WTC11 (cell line): ENCODE measurements around the gene TYMS. TPM values are rescaled to one million over a fixed set of nuclear protein-coding genes. Genes with fewer than 3 reads are reported as not detected.
"Not testable (repeated sequence)": the region's sequence is repeated elsewhere in the genome, so short reads cannot be mapped to it uniquely, and the experiment has no call there.

Source experiments
- ATAC-seq: fragments of 200-7000 bp; cut with Tn5 transposase; 2 replicates; pipeline ENCODE4 v1.10.0; 2021; ENCODE audit warnings: mild to moderate bottlenecking, moderate library complexity
- CTCF ChIA-PET: fragments of 300-600 bp; sonication (Branson Sonifier 250); formaldehyde crosslinking; loops from one replicate; lab custom pipeline; 2021; ENCODE audit warnings: antibody characterized with exemption; lab: Charles Lee
- POLR2A ChIA-PET: fragments of 350-600 bp; sonication (Branson Sonifier 250); formaldehyde crosslinking; loops from one replicate; lab custom pipeline; 2021; ENCODE audit warnings: antibody characterized with exemption; lab: Charles Lee
- DNase-seq: peaks from one replicate; pipeline ENCODE4 v3.0.0; 2021; ENCODE audit warnings: low spot score
- H3K27ac Mint-ChIP-seq: 2 replicates; pipeline ENCODE4 v1.8.0; 2021; ENCODE audit warnings: mixed read lengths
- H3K27me3 Mint-ChIP-seq: 2 replicates; pipeline ENCODE4 v1.8.0; 2021; ENCODE audit warnings: low read depth, mild to moderate bottlenecking, moderate library complexity, mixed read lengths
- H3K36me3 Mint-ChIP-seq: 2 replicates; pipeline ENCODE4 v1.8.0; 2021; ENCODE audit warnings: mixed read lengths
- H3K4me1 Mint-ChIP-seq: 2 replicates; pipeline ENCODE4 v1.8.0; 2022; ENCODE audit warnings: mixed read lengths
- H3K4me3 Mint-ChIP-seq: 2 replicates; pipeline ENCODE4 v1.8.0; 2021; ENCODE audit warnings: mild to moderate bottlenecking, moderate library complexity, mixed read lengths
- H3K9me3 Mint-ChIP-seq: 2 replicates; pipeline ENCODE4 v1.8.0; 2021; ENCODE audit warnings: mixed read lengths
- ATF1 ChIP-seq: sonication (generic); formaldehyde crosslinking; IDR thresholded peaks from 2 replicates; pipeline ENCODE4 v1.8.1; 2023; ENCODE audit warnings: mild to moderate bottlenecking, moderate library complexity, missing genetic modification reagents
- ESRRA ChIP-seq: sonication (generic); formaldehyde crosslinking; IDR thresholded peaks from 2 replicates; pipeline ENCODE4 v1.8.1; 2022; ENCODE audit warnings: mild to moderate bottlenecking, missing genetic modification reagents, borderline replicate concordance
- FOXJ3 ChIP-seq: sonication (generic); formaldehyde crosslinking; IDR thresholded peaks from 2 replicates; pipeline ENCODE4 v1.9.0; 2021; ENCODE audit warnings: missing genetic modification reagents, mild to moderate bottlenecking, borderline replicate concordance
- GRHL2 ChIP-seq: fragments of 250-450 bp; sonication (Bioruptor Pico); IDR thresholded peaks from 2 replicates; pipeline ENCODE4 v1.8.0; 2022; ENCODE audit warnings: mild to moderate bottlenecking, moderate library complexity; ENCODE audit not compliant: insufficient replicate concordance, severe bottlenecking
- HMGA2 ChIP-seq: fragments of 250-450 bp; sonication (Bioruptor Pico); IDR thresholded peaks from 2 replicates; pipeline ENCODE4 v1.4.0; 2021; ENCODE audit warnings: mild to moderate bottlenecking, moderate library complexity
- MYBL2 ChIP-seq: sonication (generic); formaldehyde crosslinking; IDR thresholded peaks from 2 replicates; pipeline ENCODE4 v1.8.1; 2023; ENCODE audit warnings: mild to moderate bottlenecking, moderate library complexity, missing genetic modification reagents
- NR2C2 ChIP-seq: sonication (generic); formaldehyde crosslinking; IDR thresholded peaks from 2 replicates; pipeline ENCODE4 v1.8.0; 2022; ENCODE audit warnings: mild to moderate bottlenecking, missing genetic modification reagents
- SMAD4 ChIP-seq: sonication (generic); formaldehyde crosslinking; IDR thresholded peaks from 2 replicates; pipeline ENCODE4 v1.8.0; 2022; ENCODE audit warnings: mild to moderate bottlenecking, missing genetic modification reagents
- TCF7 ChIP-seq: sonication (generic); formaldehyde crosslinking; IDR thresholded peaks from 2 replicates; pipeline ENCODE4 v1.8.0; 2022; ENCODE audit warnings: mild to moderate bottlenecking, low read depth, missing genetic modification reagents, moderate library complexity
- TP53 ChIP-seq: sonication (generic); formaldehyde crosslinking; IDR thresholded peaks from 2 replicates; pipeline ENCODE4 v1.8.1; 2023; ENCODE audit warnings: mild to moderate bottlenecking, missing genetic modification reagents
- ZBTB43 ChIP-seq: sonication (generic); formaldehyde crosslinking; IDR thresholded peaks from 2 replicates; pipeline ENCODE4 v1.8.1; 2023; ENCODE audit warnings: mild to moderate bottlenecking, missing genetic modification reagents
- ZNF121 ChIP-seq: sonication (generic); formaldehyde crosslinking; IDR thresholded peaks from 2 replicates; pipeline ENCODE4 v1.8.0; 2023; ENCODE audit warnings: missing genetic modification reagents
- ZNF396 ChIP-seq: fragments of 250-450 bp; sonication (Bioruptor Pico); IDR thresholded peaks from 2 replicates; pipeline ENCODE4 v1.8.0; 2021; ENCODE audit warnings: mild to moderate bottlenecking, moderate library complexity, borderline replicate concordance
- ZNF423 ChIP-seq: fragments of 250-450 bp; sonication (Bioruptor Pico); IDR thresholded peaks from 2 replicates; pipeline ENCODE4 v2.1.2; 2022; ENCODE audit warnings: mild to moderate bottlenecking, moderate library complexity
- total RNA-seq: library from RNA; stranded (reverse); gene quantifications from 3 replicates; pipeline ENCODE4 v1.2.3, GENCODE V29; 2021
- TF ChIP-seq, protein P1 (sequence below): sonication (generic); formaldehyde crosslinking; IDR thresholded peaks from 2 replicates; pipeline ENCODE4 v1.8.0; 2023; ENCODE audit warnings: missing genetic modification reagents
- TF ChIP-seq, protein P2 (sequence below): sonication (generic); formaldehyde crosslinking; IDR thresholded peaks from 2 replicates; pipeline ENCODE4 v1.8.0; 2023; ENCODE audit warnings: missing genetic modification reagents, mild to moderate bottlenecking, borderline replicate concordance
- TF ChIP-seq, protein P3 (sequence below): fragments of 250-450 bp; sonication (Bioruptor Pico); IDR thresholded peaks from 2 replicates; pipeline ENCODE4 v1.9.0; 2021; ENCODE audit warnings: moderate library complexity, mild to moderate bottlenecking, inconsistent platforms, borderline replicate concordance
- TF ChIP-seq, protein P4 (sequence below): fragments of 250-450 bp; sonication (Bioruptor Pico); IDR thresholded peaks from 2 replicates; pipeline ENCODE4 v1.9.0; 2021; ENCODE audit warnings: mild to moderate bottlenecking

TYMS gene
- total RNA-seq, 1 experiment from 2014 or later = 86.4 TPM

GRCh38 chr18:681985-682384, 24.5 kb downstream of the TYMS start:
- ATAC-seq (no peak), DNase-seq (no peak)
- no peaks in the 10 kb centered on the region for H3K9me3 Mint-ChIP-seq
- no peak for TF ChIP-seq GRHL2 (CRISPR knock-in tag)
- no peak for TF ChIP-seq ZNF423 (CRISPR knock-in tag)
- TF ChIP-seq ESRRA (CRISPR knock-in tag) = no peak
- TF ChIP-seq, protein P1, sequence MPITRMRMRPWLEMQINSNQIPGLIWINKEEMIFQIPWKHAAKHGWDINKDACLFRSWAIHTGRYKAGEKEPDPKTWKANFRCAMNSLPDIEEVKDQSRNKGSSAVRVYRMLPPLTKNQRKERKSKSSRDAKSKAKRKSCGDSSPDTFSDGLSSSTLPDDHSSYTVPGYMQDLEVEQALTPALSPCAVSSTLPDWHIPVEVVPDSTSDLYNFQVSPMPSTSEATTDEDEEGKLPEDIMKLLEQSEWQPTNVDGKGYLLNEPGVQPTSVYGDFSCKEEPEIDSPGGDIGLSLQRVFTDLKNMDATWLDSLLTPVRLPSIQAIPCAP (CRISPR knock-in tag) = no peak
- TF ChIP-seq, protein P2, sequence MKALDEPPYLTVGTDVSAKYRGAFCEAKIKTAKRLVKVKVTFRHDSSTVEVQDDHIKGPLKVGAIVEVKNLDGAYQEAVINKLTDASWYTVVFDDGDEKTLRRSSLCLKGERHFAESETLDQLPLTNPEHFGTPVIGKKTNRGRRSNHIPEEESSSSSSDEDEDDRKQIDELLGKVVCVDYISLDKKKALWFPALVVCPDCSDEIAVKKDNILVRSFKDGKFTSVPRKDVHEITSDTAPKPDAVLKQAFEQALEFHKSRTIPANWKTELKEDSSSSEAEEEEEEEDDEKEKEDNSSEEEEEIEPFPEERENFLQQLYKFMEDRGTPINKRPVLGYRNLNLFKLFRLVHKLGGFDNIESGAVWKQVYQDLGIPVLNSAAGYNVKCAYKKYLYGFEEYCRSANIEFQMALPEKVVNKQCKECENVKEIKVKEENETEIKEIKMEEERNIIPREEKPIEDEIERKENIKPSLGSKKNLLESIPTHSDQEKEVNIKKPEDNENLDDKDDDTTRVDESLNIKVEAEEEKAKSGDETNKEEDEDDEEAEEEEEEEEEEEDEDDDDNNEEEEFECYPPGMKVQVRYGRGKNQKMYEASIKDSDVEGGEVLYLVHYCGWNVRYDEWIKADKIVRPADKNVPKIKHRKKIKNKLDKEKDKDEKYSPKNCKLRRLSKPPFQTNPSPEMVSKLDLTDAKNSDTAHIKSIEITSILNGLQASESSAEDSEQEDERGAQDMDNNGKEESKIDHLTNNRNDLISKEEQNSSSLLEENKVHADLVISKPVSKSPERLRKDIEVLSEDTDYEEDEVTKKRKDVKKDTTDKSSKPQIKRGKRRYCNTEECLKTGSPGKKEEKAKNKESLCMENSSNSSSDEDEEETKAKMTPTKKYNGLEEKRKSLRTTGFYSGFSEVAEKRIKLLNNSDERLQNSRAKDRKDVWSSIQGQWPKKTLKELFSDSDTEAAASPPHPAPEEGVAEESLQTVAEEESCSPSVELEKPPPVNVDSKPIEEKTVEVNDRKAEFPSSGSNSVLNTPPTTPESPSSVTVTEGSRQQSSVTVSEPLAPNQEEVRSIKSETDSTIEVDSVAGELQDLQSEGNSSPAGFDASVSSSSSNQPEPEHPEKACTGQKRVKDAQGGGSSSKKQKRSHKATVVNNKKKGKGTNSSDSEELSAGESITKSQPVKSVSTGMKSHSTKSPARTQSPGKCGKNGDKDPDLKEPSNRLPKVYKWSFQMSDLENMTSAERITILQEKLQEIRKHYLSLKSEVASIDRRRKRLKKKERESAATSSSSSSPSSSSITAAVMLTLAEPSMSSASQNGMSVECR (CRISPR knock-in tag) = no peak
- TF ChIP-seq TP53 (CRISPR knock-in tag) = no peak
- TF ChIP-seq FOXJ3 (CRISPR knock-in tag) = no peak
- TF ChIP-seq, all 79 proteins: peak for 0
- Mint-ChIP-seq H3K4me3 (no peak overlapping the region), H3K4me1 (peaks cover 20% of the 10 kb centered on the region), H3K27ac (no peak overlapping the region), H3K27me3 (no peaks in the 10 kb centered on the region), H3K36me3 (peaks cover 34% of the 10 kb centered on the region)
- CTCF ChIA-PET = interaction anchor here (1.3 kb wide), 1 partner anchor 31 kb away, joined by 4 read pairs; the partner anchor contains the start of gene ENOSF1
- POLR2A ChIA-PET = no interaction called here

- H3K27me3 Mint-ChIP-seq, DNase-seq, H3K9me3 Mint-ChIP-seq, POLR2A ChIA-PET, H3K4me3 Mint-ChIP-seq, ATAC-seq, H3K27ac Mint-ChIP-seq: not testable (repeated sequence)
- CTCF ChIA-PET = interaction anchor here (1.0 to 1.3 kb wide), 2 partner anchors 30 kb away, joined by 3 to 4 read pairs; partner anchors contain the start of gene ENOSF1
- Mint-ChIP-seq H3K36me3 (peaks cover 34% of the 10 kb centered on the region), H3K4me1 (peaks cover 24% of the 10 kb centered on the region)
These were observed 25.0 kb downstream of the TYMS start for GRCh38 chr18:682416-682815.

DNA sequence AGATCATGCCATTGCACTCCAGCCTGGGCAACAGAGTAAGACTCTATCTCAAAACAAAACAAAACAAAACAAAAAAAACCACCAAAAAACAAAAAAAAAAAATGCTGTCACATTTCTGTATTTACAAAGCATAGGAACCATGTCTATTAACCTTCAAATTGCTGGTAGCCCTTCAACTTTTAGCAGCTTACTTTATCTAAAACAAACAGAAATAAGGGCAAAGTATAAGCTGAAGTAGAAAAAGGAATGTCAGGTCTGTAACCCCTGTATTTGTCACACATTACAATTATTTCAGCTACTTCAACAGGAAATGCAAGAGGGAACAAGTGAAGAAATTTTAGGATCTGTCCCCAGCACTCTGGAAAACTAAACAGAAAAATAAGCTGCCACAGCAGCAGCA, 25.4 kb downstream of the TYMS start:
- ATAC-seq (no peak), DNase-seq (no peak)
- H3K27ac Mint-ChIP-seq = no peak overlapping the region
- peaks cover 28% of the 10 kb centered on the region for H3K4me1 Mint-ChIP-seq
- H3K4me3 Mint-ChIP-seq = no peak overlapping the region
- no peaks in the 10 kb centered on the region for H3K9me3 Mint-ChIP-seq
- H3K27me3 Mint-ChIP-seq = no peaks in the 10 kb centered on the region
- TF ChIP-seq, protein P3, sequence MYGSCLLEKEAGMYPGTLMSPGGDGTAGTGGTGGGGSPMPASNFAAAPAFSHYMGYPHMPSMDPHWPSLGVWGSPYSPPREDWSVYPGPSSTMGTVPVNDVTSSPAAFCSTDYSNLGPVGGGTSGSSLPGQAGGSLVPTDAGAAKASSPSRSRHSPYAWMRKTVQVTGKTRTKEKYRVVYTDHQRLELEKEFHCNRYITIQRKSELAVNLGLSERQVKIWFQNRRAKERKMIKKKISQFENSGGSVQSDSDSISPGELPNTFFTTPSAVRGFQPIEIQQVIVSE = no peak
- TF ChIP-seq TCF7 (CRISPR knock-in tag) (no peak), ATF1 (no peak), ZBTB43 (no peak), MYBL2 (CRISPR knock-in tag) (no peak)
- ChIA-PET CTCF (interaction anchor here (1.0 kb wide), 1 partner anchor 30 kb away, joined by 3 read pairs; no protein-coding TSS in a partner anchor), POLR2A (no interaction called here)
- H3K36me3 Mint-ChIP-seq = peaks cover 31% of the 10 kb centered on the region

GRCh38 chr18:683531-683930, 26.1 kb downstream of the TYMS start:
- TF ChIP-seq, protein P4, sequence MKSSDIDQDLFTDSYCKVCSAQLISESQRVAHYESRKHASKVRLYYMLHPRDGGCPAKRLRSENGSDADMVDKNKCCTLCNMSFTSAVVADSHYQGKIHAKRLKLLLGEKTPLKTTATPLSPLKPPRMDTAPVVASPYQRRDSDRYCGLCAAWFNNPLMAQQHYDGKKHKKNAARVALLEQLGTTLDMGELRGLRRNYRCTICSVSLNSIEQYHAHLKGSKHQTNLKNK (CRISPR knock-in tag) = no peak
- TF ChIP-seq NR2C2 (no peak), HMGA2 (CRISPR knock-in tag) (no peak), ZNF121 (CRISPR knock-in tag) (no peak), ZNF396 (CRISPR knock-in tag) (no peak), SMAD4 (CRISPR knock-in tag) (no peak)
- Mint-ChIP-seq H3K27me3 (no peaks in the 10 kb centered on the region), H3K9me3 (no peaks in the 10 kb centered on the region), H3K4me3 (no peak overlapping the region), H3K27ac (no peak overlapping the region), H3K36me3 (peaks cover 32% of the 10 kb centered on the region), H3K4me1 (peaks cover 34% of the 10 kb centered on the region)
- ChIA-PET POLR2A (no interaction called here), CTCF (interaction anchor here (1.0 kb wide), 1 partner anchor 29 kb away, joined by 3 read pairs; no protein-coding TSS in a partner anchor)
- DNase-seq = no peak
- ATAC-seq = no peak
